Endothelial cell of umbilical vein (primary cell): Measurements from ENCODE around the gene USP51. TPM values are rescaled to one million over a fixed set of nuclear protein-coding genes. Genes with fewer than 3 reads are reported as not detected.
A peak's percentile ranks its signal among the peaks of the same experiment; 100 is the strongest.
"Not testable (repeated sequence)": the region's sequence is repeated elsewhere in the genome, so short reads cannot be mapped to it uniquely, and the experiment has no call there.

Experiments
- BruUV-seq: library from RNA; stranded (reverse); fragments of 400-500 nt; replicated peaks from 2 replicates; lab custom pipeline; 2021; lab: Mats Ljungman, UMichigan
- CTCF ChIA-PET: fragments of 300-600, 350-600 bp; sonication (Branson Sonifier 250); formaldehyde crosslinking; loops from one replicate; lab custom pipeline; 2021; ENCODE audit warnings: antibody characterized with exemption, inconsistent platforms; lab: Charles Lee
- POLR2A ChIA-PET: fragments of 300-600, 350-600 bp; sonication (Branson Sonifier 250); formaldehyde crosslinking; loops from one replicate; lab custom pipeline; 2021; ENCODE audit warnings: antibody characterized with exemption, inconsistent platforms; lab: Charles Lee
- DNase-seq: peaks from one replicate; pipeline ENCODE4 v3.0.0-alpha.2; 2011; ENCODE audit warnings: low read depth, low spot score
- FAIRE-seq: peaks from 2 replicates; lab custom pipeline; 2011; peaks lifted over from hg19 to GRCh38; lab: Jason Lieb, UNC
- H2AFZ ChIP-seq: 2 replicates; pipeline ENCODE4 v1.6.0; 2012; ENCODE audit warnings: low read depth, low read length, control low read depth, inconsistent platforms
- H3K27ac ChIP-seq: 2 replicates; pipeline ENCODE4 v1.5.1; 2011; ENCODE audit warnings: low read depth, mild to moderate bottlenecking, control low read depth, low read length, moderate library complexity; ENCODE audit not compliant: insufficient read depth
- H3K27me3 ChIP-seq, 2 experiments: 2 replicates each; pipeline versions ENCODE4 v1.6.0 to v1.6.1; 2011; ENCODE audit warnings: low read length in 2 of 2, mixed read lengths in 1 of 2; ENCODE audit not compliant: control insufficient read depth in 2 of 2, insufficient read depth in 2 of 2
- H3K36me3 ChIP-seq, 2 experiments: 2 replicates in 1 of 2; 3 replicates in 1 of 2; pipeline ENCODE4 v1.5.1; 2011; ENCODE audit warnings: low read length in 2 of 2, mild to moderate bottlenecking in 1 of 2, moderate library complexity in 1 of 2; ENCODE audit not compliant: control insufficient read depth in 2 of 2, insufficient read depth in 2 of 2; ENCODE audit errors: extremely low read depth in 1 of 2
- H3K4me1 ChIP-seq: 3 replicates; pipeline ENCODE4 v1.5.1; 2011; ENCODE audit warnings: mild to moderate bottlenecking, low read length; ENCODE audit not compliant: control insufficient read depth, insufficient read depth; ENCODE audit errors: extremely low read depth
- H3K4me2 ChIP-seq: 2 replicates; pipeline ENCODE4 v1.6.1; 2011; ENCODE audit warnings: low read length, control low read depth, mixed read lengths; ENCODE audit not compliant: insufficient read depth
- H3K4me3 ChIP-seq, 3 experiments: fragments of 200-600 bp in 1 of 3; sonication (generic), shearing (Covaris generic) in 1 of 3; replicated peaks in 1 of 3; 2 replicates each; pipeline ENCODE4 v1.5.1; 2011 to 2016; ENCODE audit warnings: control low read depth in 3 of 3, low read length in 3 of 3, mild to moderate bottlenecking in 2 of 3, inconsistent platforms in 1 of 3, low read depth in 1 of 3, moderate library complexity in 1 of 3; ENCODE audit not compliant: insufficient read depth in 1 of 3
- H3K79me2 ChIP-seq: 2 replicates; pipeline ENCODE4 v1.6.0; 2012; ENCODE audit warnings: low read length, inconsistent platforms; ENCODE audit not compliant: control insufficient read depth, insufficient read depth
- H3K9ac ChIP-seq: replicated peaks from 2 replicates; pipeline ENCODE3; 2011; ENCODE audit warnings: low read length, control low read depth; ENCODE audit not compliant: insufficient read depth; ENCODE audit errors: extremely low read depth
- H3K9me1 ChIP-seq: replicated peaks from 3 replicates; pipeline ENCODE4 v1.6.0; 2011; ENCODE audit warnings: mild to moderate bottlenecking, low read length; ENCODE audit not compliant: control insufficient read depth, insufficient read depth; ENCODE audit errors: extremely low read depth
- H3K9me3 ChIP-seq: replicated peaks from 2 replicates; pipeline ENCODE4 v1.5.1; 2012; ENCODE audit warnings: low read length, inconsistent platforms; ENCODE audit not compliant: control insufficient read depth, insufficient read depth
- H4K20me1 ChIP-seq: replicated peaks from 2 replicates; pipeline ENCODE3; 2011; ENCODE audit warnings: mild to moderate bottlenecking, low read length; ENCODE audit not compliant: control insufficient read depth, insufficient read depth; ENCODE audit errors: extremely low read depth
- EZH2 ChIP-seq: IDR thresholded peaks from 2 replicates; pipeline ENCODE4 v1.6.1; 2012; ENCODE audit warnings: borderline replicate concordance, low read depth, mild to moderate bottlenecking, moderate library complexity, low read length, inconsistent platforms; ENCODE audit not compliant: severe bottlenecking
- FOS ChIP-seq: IDR thresholded peaks from 2 replicates; pipeline ENCODE4 v1.6.1; 2011; ENCODE audit warnings: mild to moderate bottlenecking, low read length, moderate library complexity, borderline replicate concordance; ENCODE audit not compliant: insufficient read depth
- GATA2 ChIP-seq: IDR thresholded peaks from 2 replicates; pipeline ENCODE4 v1.7.0; 2011; ENCODE audit warnings: low read depth, mild to moderate bottlenecking, moderate library complexity, mixed read lengths, low read length; ENCODE audit not compliant: insufficient read length, insufficient read depth
- JUN ChIP-seq: IDR thresholded peaks from 2 replicates; pipeline ENCODE4 v1.6.1; 2011; ENCODE audit warnings: borderline replicate concordance, low read depth; ENCODE audit not compliant: insufficient read length, insufficient read depth
- MAX ChIP-seq: IDR thresholded peaks from 2 replicates; pipeline ENCODE4 v1.6.1; 2011; ENCODE audit not compliant: insufficient read depth, insufficient read length
- MYC ChIP-seq: IDR thresholded peaks from one replicate; pipeline ENCODE4 v1.6.1; 2011; ENCODE audit warnings: mild to moderate bottlenecking, low read depth, low read length
- POLR2A ChIP-seq: IDR thresholded peaks from 2 replicates; pipeline ENCODE4 v1.6.1; 2012; ENCODE audit warnings: low read depth, mild to moderate bottlenecking, control low read depth, low read length
- POLR2AphosphoS5 ChIP-seq: IDR thresholded peaks from 2 replicates; pipeline ENCODE4 v1.6.1; 2012; ENCODE audit warnings: low read depth, mild to moderate bottlenecking, control low read depth, low read length, moderate library complexity; ENCODE audit not compliant: insufficient read depth
- dilution Hi-C: fragments of 300-500 bp; cut with MboI; formaldehyde crosslinking; loops from one replicate; pipeline ENCODE4 v1.15.0; 2019; ENCODE audit warnings: low sequenced_read_pairs; ENCODE audit not compliant: extremely low pct_ligation_motif_present
- intact Hi-C: fragments of 100-400 bp; cut with micrococcal nuclease; formaldehyde crosslinking; loops from one replicate; pipeline ENCODE4 v1.10.0; 2022
- polyA plus RNA-seq, 4 experiments: library from polyadenylated mRNA; depleted of rRNA in 3 of 4; stranded (reverse) in 3 of 4; unstranded in 1 of 4; fragments of >200 nt; gene quantifications; 2 replicates each; pipeline versions ENCODE4 v1.2.1 to v1.2.3, GENCODE V29; 2011 to 2012; ENCODE audit warnings: missing spikeins in 1 of 4
- total RNA-seq: library from RNA; stranded (reverse); gene quantifications from 2 replicates; pipeline ENCODE4 v1.2.3, GENCODE V29; 2021
- TF ChIP-seq, protein P1 (sequence below), 2 donors: IDR thresholded peaks; 1 replicate in 1 of 2; 2 replicates in 1 of 2; pipeline ENCODE4 v1.5.1; 2011; ENCODE audit warnings: low read length in 2 of 2, mild to moderate bottlenecking in 2 of 2, moderate library complexity in 2 of 2, control low read depth in 1 of 2, inconsistent platforms in 1 of 2, low read depth in 1 of 2; ENCODE audit not compliant: insufficient read depth in 1 of 2; ENCODE audit errors: extremely low read depth in 1 of 2

USP51 gene
- total and polyA plus RNA-seq, 2 donors (not counting 3 experiments of a cell fraction or from before 2014, with no cell fraction given), result 0.77 to 0.86 TPM

DNA sequence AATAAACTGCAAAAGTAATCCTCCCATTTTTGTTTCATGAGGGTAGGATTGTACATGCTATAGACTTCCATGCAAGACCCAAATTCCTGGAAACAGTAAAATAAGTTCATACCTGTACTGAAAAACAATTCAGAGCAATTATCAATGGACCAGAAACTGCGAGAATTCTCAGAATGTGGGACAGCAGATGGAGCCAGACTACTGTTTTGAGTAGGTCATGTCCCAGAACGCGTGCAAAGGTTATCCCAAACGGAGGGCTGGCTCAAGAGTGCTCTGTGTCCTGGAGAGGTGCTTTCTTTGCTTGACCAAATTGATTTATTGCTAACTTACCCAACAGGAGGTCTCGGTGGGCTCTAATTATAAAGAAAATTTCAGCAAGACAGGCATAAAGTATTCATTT, 39.4 kb downstream of the USP51 start:
- Histone ChIP-seq H3K27ac (no peak overlapping the region), H3K4me1 (peaks cover 5% of the 10 kb centered on the region), H3K79me2 (no peaks in the 10 kb centered on the region), H3K9me1 (no peaks in the 10 kb centered on the region), H2AFZ (no peak overlapping the region), H3K36me3 (no peaks in the 10 kb centered on the region), H4K20me1 (no peaks in the 10 kb centered on the region), H3K4me2 (no peak overlapping the region), H3K27me3 (no peaks in the 10 kb centered on the region), H3K4me3 (no peak overlapping the region), H3K9me3 (no peaks in the 10 kb centered on the region), H3K9ac (no peak overlapping the region)
- FAIRE-seq (no peak), DNase-seq (peak; percentile 4)
- intact Hi-C loops, result no loop called here
- ChIA-PET POLR2A (no interaction called here), CTCF (no interaction called here)
- BruUV-seq, result no TSS peak
- TF ChIP-seq POLR2AphosphoS5 (no peak), GATA2 (no peak), MYC (no peak), FOS (no peak), POLR2A (no peak), EZH2 (no peak), JUN (no peak), MAX (no peak)
- TF ChIP-seq, protein P1, sequence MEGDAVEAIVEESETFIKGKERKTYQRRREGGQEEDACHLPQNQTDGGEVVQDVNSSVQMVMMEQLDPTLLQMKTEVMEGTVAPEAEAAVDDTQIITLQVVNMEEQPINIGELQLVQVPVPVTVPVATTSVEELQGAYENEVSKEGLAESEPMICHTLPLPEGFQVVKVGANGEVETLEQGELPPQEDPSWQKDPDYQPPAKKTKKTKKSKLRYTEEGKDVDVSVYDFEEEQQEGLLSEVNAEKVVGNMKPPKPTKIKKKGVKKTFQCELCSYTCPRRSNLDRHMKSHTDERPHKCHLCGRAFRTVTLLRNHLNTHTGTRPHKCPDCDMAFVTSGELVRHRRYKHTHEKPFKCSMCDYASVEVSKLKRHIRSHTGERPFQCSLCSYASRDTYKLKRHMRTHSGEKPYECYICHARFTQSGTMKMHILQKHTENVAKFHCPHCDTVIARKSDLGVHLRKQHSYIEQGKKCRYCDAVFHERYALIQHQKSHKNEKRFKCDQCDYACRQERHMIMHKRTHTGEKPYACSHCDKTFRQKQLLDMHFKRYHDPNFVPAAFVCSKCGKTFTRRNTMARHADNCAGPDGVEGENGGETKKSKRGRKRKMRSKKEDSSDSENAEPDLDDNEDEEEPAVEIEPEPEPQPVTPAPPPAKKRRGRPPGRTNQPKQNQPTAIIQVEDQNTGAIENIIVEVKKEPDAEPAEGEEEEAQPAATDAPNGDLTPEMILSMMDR (IDR thresholded peaks at IDR 0.05; ENCODE audit: extremely low read depth in 1 of 2, insufficient read depth in 1 of 2, low read depth in 1 of 2, low read length in 2 of 2), result no peak
- dilution Hi-C loops, result no loop called here

DNA sequence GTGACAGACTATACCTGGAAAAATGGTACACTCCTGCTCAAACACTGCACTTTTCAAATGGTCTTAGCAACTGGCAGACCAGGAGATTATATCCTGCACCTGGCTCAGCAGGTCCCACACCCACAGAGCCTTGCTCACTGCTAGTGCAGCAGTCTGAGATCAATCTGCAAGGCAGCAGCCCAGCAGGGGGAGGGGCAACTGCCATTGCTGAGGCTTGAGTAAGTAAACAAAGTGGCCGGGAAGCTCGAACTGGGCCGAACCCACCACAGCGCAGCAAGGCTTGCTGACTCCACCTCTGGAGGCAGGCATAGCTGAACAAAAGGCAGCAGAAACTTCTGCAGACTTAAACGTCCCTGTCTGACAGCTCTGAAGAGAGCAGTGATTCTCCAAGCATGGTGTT, 46.2 kb downstream of the USP51 start:
- POLR2A ChIA-PET, result not testable (repeated sequence)

More for the DNA sequence above, 46.2 kb downstream of the USP51 start:
- FAIRE-seq, H3K27ac ChIP-seq, CTCF ChIA-PET, dilution Hi-C loops, BruUV-seq, intact Hi-C loops, H3K4me3 ChIP-seq, H4K20me1 ChIP-seq, H3K9me3 ChIP-seq, H3K36me3 ChIP-seq, DNase-seq, H3K9ac ChIP-seq, H3K4me2 ChIP-seq, H2AFZ ChIP-seq, H3K79me2 ChIP-seq, H3K9me1 ChIP-seq, H3K27me3 ChIP-seq, H3K4me1 ChIP-seq: not testable (repeated sequence)
